GM23248 (cell line): ENCODE data around the gene TRPM5.

ENCODE experiments used
- EZH2 ChIP-seq: fragments of 200-600 bp; sonication (generic); IDR thresholded peaks from 2 replicates; pipeline ENCODE4 v1.6.1; 2018; ENCODE audit warnings: antibody characterized with exemption, mild to moderate bottlenecking; ENCODE audit not compliant: insufficient read depth, poor library complexity, severe bottlenecking
- EZH2phosphoT487 ChIP-seq: fragments of 200-600 bp; sonication (generic); IDR thresholded peaks from 2 replicates; pipeline ENCODE4 v1.6.1; 2018; ENCODE audit warnings: antibody characterized with exemption, moderate library complexity, mild to moderate bottlenecking, low read depth; ENCODE audit not compliant: insufficient read depth

DNA sequence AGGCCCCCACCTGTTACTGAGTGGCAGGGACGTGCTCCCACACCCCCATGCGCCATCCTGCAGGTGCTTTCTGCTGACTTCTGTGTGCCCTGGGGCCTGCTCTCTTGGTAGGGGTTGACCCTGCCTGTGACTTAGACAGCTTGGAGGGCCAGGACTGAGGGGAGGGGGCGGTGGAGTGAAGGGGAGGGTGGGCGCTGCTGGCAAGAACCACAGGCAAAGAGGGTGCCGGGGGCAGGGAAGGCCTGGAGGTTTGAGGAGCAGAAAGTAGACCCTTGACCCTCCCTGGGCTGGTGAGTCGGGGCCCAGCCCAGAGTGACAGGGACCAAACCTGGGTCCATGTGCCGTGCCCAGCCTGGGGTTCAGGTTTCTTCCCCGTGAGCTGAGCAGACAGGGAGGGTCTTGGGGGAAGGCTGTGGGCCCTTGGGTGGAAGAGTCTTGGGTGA, 18.2 kb upstream of the TRPM5 start:
- TF ChIP-seq EZH2 = no peak
- no peak for TF ChIP-seq EZH2phosphoT487
